HepG2 (cell line): ENCODE data around the gene TRIM15. TPM values are rescaled to one million over a fixed set of nuclear protein-coding genes. Genes with fewer than 3 reads are reported as not detected.

Experiments used
- CCAR2 ChIP-seq: fragments of 200-400 bp; formaldehyde crosslinking; optimal IDR thresholded peaks from 2 replicates; pipeline ENCODE3; 2018; ENCODE audit warnings: low read depth, mild to moderate bottlenecking, low read length, moderate library complexity
- CEBPZ ChIP-seq: IDR thresholded peaks from 2 replicates; pipeline ENCODE4 v1.6.1; 2012; ENCODE audit warnings: low read length, improper control_type of control experiment
- FOSL2 ChIP-seq: sonication (generic); formaldehyde crosslinking; IDR thresholded peaks from 2 replicates; pipeline ENCODE4 v1.4.0; 2020; ENCODE audit warnings: missing genetic modification reagents
- HNRNPH1 ChIP-seq: fragments of 200-400 bp; formaldehyde crosslinking; optimal IDR thresholded peaks from 2 replicates; pipeline ENCODE3; 2017; ENCODE audit warnings: mild to moderate bottlenecking, low read depth, low read length
- KLF16 ChIP-seq, 2 experiments: sonication (generic) in 1 of 2; formaldehyde crosslinking in 1 of 2; IDR thresholded peaks; 2 replicates each; pipeline versions ENCODE4 v1.6.1 to v1.8.0; 2016 to 2023; ENCODE audit warnings: missing genetic modification reagents in 2 of 2, missing compliant biosample characterization in 1 of 2
- KMT2A ChIP-seq: sonication (generic); formaldehyde crosslinking; IDR thresholded peaks from 2 replicates; pipeline ENCODE4 v1.4.0; 2020; ENCODE audit warnings: missing genetic modification reagents
- MIER3 ChIP-seq: IDR thresholded peaks from 2 replicates; pipeline ENCODE4 v1.6.1; 2016; ENCODE audit warnings: missing compliant biosample characterization, borderline replicate concordance
- MIXL1 ChIP-seq: IDR thresholded peaks from 2 replicates; pipeline ENCODE4 v1.6.1; 2016
- MZF1 ChIP-seq: sonication (generic); formaldehyde crosslinking; IDR thresholded peaks from 2 replicates; pipeline ENCODE4 v1.8.1; 2023; ENCODE audit warnings: mild to moderate bottlenecking, missing genetic modification reagents, borderline replicate concordance
- NR2F1 ChIP-seq, 2 experiments: fragments of 450-650 bp in 1 of 2; formaldehyde crosslinking in 1 of 2; IDR thresholded peaks; 2 replicates each; pipeline versions ENCODE4 v1.5.0 to v1.6.1; 2016 to 2020; ENCODE audit warnings: mild to moderate bottlenecking in 1 of 2, missing compliant biosample characterization in 1 of 2, missing genetic modification reagents in 1 of 2, moderate library complexity in 1 of 2
- RXRB ChIP-seq: IDR thresholded peaks from 2 replicates; pipeline ENCODE4 v1.6.1; 2016; ENCODE audit warnings: borderline replicate concordance, missing genetic modification reagents, missing compliant biosample characterization
- SAP130 ChIP-seq: IDR thresholded peaks from 2 replicates; pipeline ENCODE4 v1.6.1; 2016; ENCODE audit warnings: low read depth
- SMC3 ChIP-seq: IDR thresholded peaks from 2 replicates; pipeline ENCODE4 v1.6.1; 2011; ENCODE audit warnings: low read length, improper control_type of control experiment
- SOX5 ChIP-seq: IDR thresholded peaks from 2 replicates; pipeline ENCODE4 v1.6.1; 2016; ENCODE audit warnings: borderline replicate concordance
- SP4 ChIP-seq: sonication (generic); formaldehyde crosslinking; IDR thresholded peaks from 2 replicates; pipeline ENCODE4 v1.8.1; 2023; ENCODE audit warnings: mild to moderate bottlenecking, missing genetic modification reagents
- STAG1 ChIP-seq: sonication (generic); formaldehyde crosslinking; IDR thresholded peaks from 2 replicates; pipeline ENCODE4 v1.4.0; 2020; ENCODE audit warnings: missing genetic modification reagents
- TGIF2 ChIP-seq: IDR thresholded peaks from 2 replicates; pipeline ENCODE4 v1.6.1; 2016; ENCODE audit warnings: control low read depth, missing compliant biosample characterization
- THAP11 ChIP-seq: IDR thresholded peaks from 2 replicates; pipeline ENCODE4 v1.6.1; 2016; ENCODE audit warnings: missing biosample characterization, missing genetic modification reagents
- ZFAT ChIP-seq: sonication (generic); formaldehyde crosslinking; conservative IDR thresholded peaks from 2 replicates; pipeline ENCODE4 v1.8.1; 2023; ENCODE audit warnings: missing genetic modification reagents, inconsistent platforms
- ZMYM3 ChIP-seq: sonication (generic); formaldehyde crosslinking; IDR thresholded peaks from 2 replicates; pipeline ENCODE4 v1.5.1; 2020; ENCODE audit warnings: mild to moderate bottlenecking, missing genetic modification reagents
- ZNF138 ChIP-seq: sonication (generic); formaldehyde crosslinking; IDR thresholded peaks from 2 replicates; pipeline ENCODE4 v1.5.0; 2020; ENCODE audit warnings: mild to moderate bottlenecking, low read depth, missing genetic modification reagents
- ZNF232 ChIP-seq: sonication (generic); formaldehyde crosslinking; IDR thresholded peaks from 2 replicates; pipeline ENCODE4 v1.4.0; 2020; ENCODE audit warnings: missing genetic modification reagents, borderline replicate concordance
- ZNF432 ChIP-seq: sonication (generic); formaldehyde crosslinking; IDR thresholded peaks from 2 replicates; pipeline ENCODE4 v1.5.0; 2020; ENCODE audit warnings: missing genetic modification reagents, mild to moderate bottlenecking, borderline replicate concordance
- ZNF740 ChIP-seq: sonication (generic); formaldehyde crosslinking; IDR thresholded peaks from 2 replicates; pipeline ENCODE4 v1.4.0; 2020; ENCODE audit warnings: missing genetic modification reagents
- ZSCAN25 ChIP-seq: sonication (generic); formaldehyde crosslinking; IDR thresholded peaks from 2 replicates; pipeline ENCODE4 v1.8.0; 2022; ENCODE audit warnings: mild to moderate bottlenecking, missing genetic modification reagents
- polyA plus RNA-seq, 8 experiments: library from polyadenylated mRNA; depleted of rRNA in 3 of 8; stranded (reverse) in 7 of 8; unstranded in 1 of 8; fragments of >200 nt; fragmentation: Illumina TruSeq in 4 of 8; extraction: Trizol in 4 of 8; gene quantifications; 2 replicates each; pipeline versions ENCODE4 v1.2.1 to v1.2.3, GENCODE V29; 2011 to 2016; ENCODE audit warnings: low read depth in 4 of 8, missing spikeins in 1 of 8, mixed read lengths in 1 of 8; ENCODE audit not compliant: insufficient read depth in 1 of 8
- total RNA-seq, 5 experiments: library from RNA; depleted of rRNA; stranded (reverse); fragments of >200 nt; fragmentation: Illumina TruSeq; extraction: Trizol; gene quantifications; 2 replicates each; pipeline ENCODE4 v1.2.3, GENCODE V29; 2016; ENCODE audit warnings: low read depth in 1 of 5
- TF ChIP-seq, protein P1 (sequence below): IDR thresholded peaks from 2 replicates; pipeline ENCODE4 v1.6.1; 2016; ENCODE audit warnings: missing biosample characterization, missing genetic modification reagents, low read depth

The TRIM15 gene
- total and polyA plus RNA-seq, 2 of the 13 experiments (the other 11 are each of a cell fraction or from before 2014, with no cell fraction given) = 35.1 to 38.2 TPM

DNA sequence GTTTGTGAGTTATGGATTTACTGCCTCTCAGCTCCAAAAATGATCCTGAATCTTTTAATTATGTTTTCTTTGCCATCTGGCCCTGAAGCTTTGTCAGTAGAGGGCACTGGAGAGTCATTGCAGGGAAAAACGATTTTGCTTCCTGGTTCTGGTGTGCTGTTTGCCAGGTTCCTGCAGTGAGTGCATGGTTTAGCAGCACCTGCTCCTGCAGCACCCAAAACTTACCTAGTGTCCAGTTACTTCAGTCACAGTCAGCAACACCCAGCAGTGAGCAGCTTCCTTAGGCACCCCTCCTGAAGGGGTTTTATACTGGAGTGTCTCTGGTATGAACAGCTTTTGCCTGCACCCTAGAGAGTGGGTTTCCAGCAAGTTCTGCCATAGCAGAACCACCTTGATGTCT lies 55.9 kb downstream of the TRIM15 start (continued):
- TF ChIP-seq THAP11 (CRISPR knock-in tag) (peak; percentile 75), SAP130 (CRISPR knock-in tag) (peak; percentile 68), KMT2A (CRISPR knock-in tag) (no peak), RXRB (CRISPR knock-in tag) (peak; percentile 21; the same call in 1 of the 2 replicates), ZNF138 (no peak), ZNF432 (CRISPR knock-in tag) (no peak), ZNF740 (CRISPR knock-in tag) (no peak), SP4 (CRISPR knock-in tag) (peak; percentile 60; the same call in 1 of the 2 replicates), FOSL2 (CRISPR knock-in tag) (0 out of 2 replicates have a peak, but pooled peaks have one; percentile 18), MZF1 (CRISPR knock-in tag) (no peak), CEBPZ (no peak), MIXL1 (CRISPR knock-in tag) (peak; percentile 85), NR2F1 (CRISPR knock-in tag; IDR thresholded peaks at IDR 0.05) (no peak), ZMYM3 (no peak), MIER3 (CRISPR knock-in tag) (peak; percentile 25; the same call in 1 of the 2 replicates), SOX5 (CRISPR knock-in tag) (peak; percentile 28; the same call in 1 of the 2 replicates), ZFAT (CRISPR knock-in tag) (no peak), KLF16 (CRISPR knock-in tag; IDR thresholded peaks at IDR 0.05) (0 out of 4 replicates have a peak, but pooled peaks of 1 of the 2 experiments have one; percentile 29), ZSCAN25 (CRISPR knock-in tag) (no peak; the same call in 1 of the 2 replicates), STAG1 (CRISPR knock-in tag) (peak; percentile 83), CCAR2 (no peak), HNRNPH1 (no peak), SMC3 (peak; percentile 87), ZNF232 (CRISPR knock-in tag) (no peak), TGIF2 (CRISPR knock-in tag) (0 out of 2 replicates have a peak, but pooled peaks have one; percentile 26)
- TF ChIP-seq, protein P1, sequence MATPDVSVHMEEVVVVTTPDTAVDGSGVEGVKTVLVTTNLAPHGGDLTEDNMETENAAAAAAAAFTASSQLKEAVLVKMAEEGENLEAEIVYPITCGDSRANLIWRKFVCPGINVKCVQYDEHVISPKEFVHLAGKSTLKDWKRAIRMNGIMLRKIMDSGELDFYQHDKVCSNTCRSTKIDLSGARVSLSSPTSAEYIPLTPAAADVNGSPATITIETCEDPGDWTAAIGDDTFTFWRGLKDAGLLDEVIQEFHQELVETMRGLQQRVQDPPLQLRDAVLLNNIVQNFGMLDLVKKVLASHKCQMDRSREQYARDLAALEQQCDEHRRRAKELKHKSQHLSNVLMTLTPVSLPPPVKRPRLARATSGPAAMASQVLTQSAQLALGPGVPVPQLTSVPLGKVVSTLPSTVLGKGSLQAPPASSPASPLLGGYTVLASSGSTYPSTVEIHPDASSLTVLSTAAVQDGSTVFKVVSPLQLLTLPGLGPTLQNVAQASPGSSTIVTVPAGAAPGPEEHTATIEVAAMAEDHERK = no peak
